ENCODE results near the gene BCORL1. TPM values are rescaled to one million over a fixed set of nuclear protein-coding genes. Genes with fewer than 3 reads are reported as not detected.

The BCORL1 gene
- total RNA-seq, 1 donor from 2014 or later, result 10.3 TPM

DNA sequence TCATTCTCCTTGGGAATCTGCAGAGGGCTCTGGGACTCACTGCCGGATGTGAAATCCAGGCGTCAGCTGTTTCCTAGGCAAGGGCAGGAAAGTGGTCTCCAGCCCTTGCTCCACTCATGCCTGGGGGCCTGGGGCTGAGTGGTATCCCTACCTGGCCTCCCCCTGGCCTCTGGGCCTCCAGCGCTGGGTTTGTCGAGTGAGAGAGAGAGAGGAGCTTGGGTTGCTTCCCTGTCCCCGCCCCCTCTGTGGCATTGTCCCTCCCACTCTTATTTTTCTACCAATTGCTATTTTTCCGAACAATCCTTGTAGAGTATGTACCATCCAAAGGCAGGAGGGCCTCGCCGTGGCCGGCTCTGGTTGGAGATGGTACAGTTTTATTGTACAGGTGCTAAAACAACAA is 74.8 kb downstream of the BCORL1 start:
- Histone ChIP-seq H3K4me3 (no peak overlapping the region), H3K27ac (no peak overlapping the region), H3K36me3 (peaks cover 9 to 10% of the 10 kb centered on the region in 2 donors), H3K9me3 (no peaks in the 10 kb centered on the region), H3K4me1 (peaks cover 0 to 7% of the 10 kb centered on the region in 2 donors), H3K27me3 (no peaks in the 10 kb centered on the region)
- TF ChIP-seq, protein P1, sequence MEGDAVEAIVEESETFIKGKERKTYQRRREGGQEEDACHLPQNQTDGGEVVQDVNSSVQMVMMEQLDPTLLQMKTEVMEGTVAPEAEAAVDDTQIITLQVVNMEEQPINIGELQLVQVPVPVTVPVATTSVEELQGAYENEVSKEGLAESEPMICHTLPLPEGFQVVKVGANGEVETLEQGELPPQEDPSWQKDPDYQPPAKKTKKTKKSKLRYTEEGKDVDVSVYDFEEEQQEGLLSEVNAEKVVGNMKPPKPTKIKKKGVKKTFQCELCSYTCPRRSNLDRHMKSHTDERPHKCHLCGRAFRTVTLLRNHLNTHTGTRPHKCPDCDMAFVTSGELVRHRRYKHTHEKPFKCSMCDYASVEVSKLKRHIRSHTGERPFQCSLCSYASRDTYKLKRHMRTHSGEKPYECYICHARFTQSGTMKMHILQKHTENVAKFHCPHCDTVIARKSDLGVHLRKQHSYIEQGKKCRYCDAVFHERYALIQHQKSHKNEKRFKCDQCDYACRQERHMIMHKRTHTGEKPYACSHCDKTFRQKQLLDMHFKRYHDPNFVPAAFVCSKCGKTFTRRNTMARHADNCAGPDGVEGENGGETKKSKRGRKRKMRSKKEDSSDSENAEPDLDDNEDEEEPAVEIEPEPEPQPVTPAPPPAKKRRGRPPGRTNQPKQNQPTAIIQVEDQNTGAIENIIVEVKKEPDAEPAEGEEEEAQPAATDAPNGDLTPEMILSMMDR (IDR thresholded peaks at IDR 0.05), result no peak
- intact Hi-C loops (cut with DNase I), result no loop called here
- DNase-seq (ENCODE audit: low spot score in 2 of 2), result no peak

DNA sequence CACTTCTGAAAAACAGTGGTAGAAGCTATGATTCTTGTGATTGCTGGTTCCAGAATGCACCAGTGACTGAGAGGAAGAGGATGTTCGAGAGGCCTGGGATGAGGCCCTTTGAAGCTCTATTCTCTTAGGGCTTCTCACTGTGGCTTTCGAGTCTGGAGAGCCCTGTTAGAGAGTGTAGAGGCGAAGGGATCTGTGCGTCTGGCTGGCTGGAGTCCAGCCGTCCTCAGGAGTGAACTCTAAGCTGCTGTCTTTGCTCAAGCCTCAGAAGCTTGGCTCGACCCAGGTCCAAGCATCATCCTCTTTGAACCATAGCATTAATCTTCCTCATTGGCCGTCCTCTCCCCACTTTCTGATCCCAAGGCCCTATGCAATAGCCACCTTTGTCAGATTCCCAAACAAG is 76.2 kb downstream of the BCORL1 start:
- no peak overlapping the region for H3K27ac ChIP-seq
- no peak for DNase-seq (ENCODE audit: low spot score in 2 of 2)

DNA sequence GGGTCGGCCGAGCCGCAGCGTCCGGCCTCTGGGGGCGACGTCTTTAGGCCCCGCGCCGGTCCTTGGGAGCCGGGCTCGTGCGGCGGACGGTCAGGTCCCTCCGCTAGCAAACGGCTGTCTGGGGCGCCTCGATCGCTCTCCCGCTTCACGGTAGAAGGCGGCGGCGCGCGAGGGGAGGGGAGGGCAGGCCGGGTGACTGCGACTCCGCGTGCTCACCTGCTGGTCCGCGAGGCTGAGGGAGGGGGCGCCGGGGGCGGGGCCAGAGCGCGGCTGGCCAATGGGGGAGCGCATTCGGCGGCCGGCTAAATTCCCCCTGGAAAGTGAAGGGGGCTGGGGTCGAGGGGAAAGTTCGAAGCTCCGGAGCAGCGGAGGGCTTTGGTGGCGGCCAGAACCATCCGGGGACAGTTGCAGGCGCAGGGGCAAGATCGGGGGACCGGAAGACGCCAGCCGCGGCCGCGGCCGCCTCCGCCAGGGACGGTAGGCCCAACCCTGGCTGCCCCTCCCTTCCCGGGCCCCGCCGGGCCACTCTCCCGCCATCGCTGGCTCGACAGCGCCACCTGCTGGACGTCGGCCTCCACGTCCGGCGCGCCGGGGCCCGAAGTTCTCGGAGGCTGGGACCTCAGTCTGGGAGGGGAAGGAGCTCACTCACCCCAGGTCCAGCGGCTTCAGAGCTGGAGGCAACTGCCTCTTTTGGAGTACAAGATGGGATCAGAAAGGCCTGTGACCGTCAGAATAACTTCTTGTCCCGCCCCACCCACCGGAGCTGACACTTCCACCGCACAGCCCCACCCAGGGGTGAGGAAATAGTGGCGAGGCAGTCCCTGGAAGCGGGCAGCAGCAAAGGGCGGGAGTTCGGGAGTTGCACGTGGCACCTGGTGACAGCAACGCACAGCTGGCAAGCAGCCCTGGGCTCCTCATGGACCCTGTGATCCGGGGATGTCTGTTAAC is 78.0 kb downstream of the BCORL1 start:
- Histone ChIP-seq H3K36me3 (no peaks in the 10 kb centered on the region), H3K4me3 (peak overlapping the region; percentile 48 to 65), H3K9me3 (no peaks in the 10 kb centered on the region), H3K27me3 (no peaks in the 10 kb centered on the region), H3K27ac (peak overlapping the region; percentile 68 to 77), H3K4me1 (peaks cover 0 to 2% of the 10 kb centered on the region in 2 donors)
- TF ChIP-seq, protein P1 (IDR thresholded peaks at IDR 0.05), result peak; percentile 84 to 89 (median 88)
- intact Hi-C loops (cut with DNase I), result loop anchor here (1.0 to 5.0 kb wide), 6 partner anchors 78 to 456 kb away; partner anchors contain the start of genes BCORL1, RAB33A and ZDHHC9
- DNase-seq (ENCODE audit: low spot score in 2 of 2), result peak in 1 of 2 donors; percentile 86

More for the DNA sequence above, 76.2 kb downstream of the BCORL1 start:
- no peaks in the 10 kb centered on the region for H3K9me3 ChIP-seq
- no peak overlapping the region for H3K4me3 ChIP-seq
- intact Hi-C loops (cut with DNase I), result no loop called here
- TF ChIP-seq, protein P1 (IDR thresholded peaks at IDR 0.05), result no peak
- peaks cover 0 to 7% of the 10 kb centered on the region in 2 donors for H3K4me1 ChIP-seq
- no peaks in the 10 kb centered on the region for H3K36me3 ChIP-seq
- H3K27me3 ChIP-seq, result no peaks in the 10 kb centered on the region

DNA sequence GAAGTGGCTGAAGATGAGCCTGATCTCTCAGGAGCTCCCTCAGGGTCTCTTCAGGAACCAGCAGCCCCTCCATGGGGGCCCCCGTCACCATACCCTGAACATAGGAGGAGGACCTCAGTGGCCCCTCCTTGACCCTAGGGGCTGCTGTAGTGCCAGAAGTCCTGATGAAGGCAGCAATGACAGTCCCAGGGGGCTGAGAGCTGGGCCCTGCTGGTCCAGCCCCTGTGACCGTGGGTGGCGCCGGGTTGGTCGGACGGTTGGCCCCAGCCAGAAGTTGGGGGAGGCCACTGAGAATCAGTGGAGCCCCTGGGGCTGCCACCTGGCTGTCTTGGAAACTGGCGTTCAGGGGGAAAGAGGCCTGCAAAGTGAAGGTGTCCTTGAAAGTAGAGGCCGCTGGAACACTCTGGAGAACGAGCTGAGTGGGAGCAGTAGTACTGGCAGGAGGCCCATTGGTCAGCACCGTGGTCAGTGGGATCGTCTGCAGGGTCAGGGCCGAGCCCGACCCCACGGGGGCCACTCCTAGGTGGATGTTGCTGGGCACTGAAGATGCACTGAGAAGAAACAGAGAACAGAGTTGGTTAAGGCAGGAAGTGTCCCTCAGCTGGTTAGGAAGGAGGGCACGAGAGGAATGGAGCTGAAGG is 84.7 kb downstream of the BCORL1 start:
- Histone ChIP-seq H3K27me3 (no peaks in the 10 kb centered on the region), H3K4me1 (no peaks in the 10 kb centered on the region), H3K27ac (no peak overlapping the region), H3K4me3 (no peak overlapping the region), H3K9me3 (no peaks in the 10 kb centered on the region), H3K36me3 (peaks cover 11 to 33% of the 10 kb centered on the region in 2 donors)
- intact Hi-C loops (cut with DNase I), result no loop called here
- TF ChIP-seq, protein P1 (IDR thresholded peaks at IDR 0.05), result no peak
- DNase-seq (ENCODE audit: low spot score in 2 of 2), result no peak

DNA sequence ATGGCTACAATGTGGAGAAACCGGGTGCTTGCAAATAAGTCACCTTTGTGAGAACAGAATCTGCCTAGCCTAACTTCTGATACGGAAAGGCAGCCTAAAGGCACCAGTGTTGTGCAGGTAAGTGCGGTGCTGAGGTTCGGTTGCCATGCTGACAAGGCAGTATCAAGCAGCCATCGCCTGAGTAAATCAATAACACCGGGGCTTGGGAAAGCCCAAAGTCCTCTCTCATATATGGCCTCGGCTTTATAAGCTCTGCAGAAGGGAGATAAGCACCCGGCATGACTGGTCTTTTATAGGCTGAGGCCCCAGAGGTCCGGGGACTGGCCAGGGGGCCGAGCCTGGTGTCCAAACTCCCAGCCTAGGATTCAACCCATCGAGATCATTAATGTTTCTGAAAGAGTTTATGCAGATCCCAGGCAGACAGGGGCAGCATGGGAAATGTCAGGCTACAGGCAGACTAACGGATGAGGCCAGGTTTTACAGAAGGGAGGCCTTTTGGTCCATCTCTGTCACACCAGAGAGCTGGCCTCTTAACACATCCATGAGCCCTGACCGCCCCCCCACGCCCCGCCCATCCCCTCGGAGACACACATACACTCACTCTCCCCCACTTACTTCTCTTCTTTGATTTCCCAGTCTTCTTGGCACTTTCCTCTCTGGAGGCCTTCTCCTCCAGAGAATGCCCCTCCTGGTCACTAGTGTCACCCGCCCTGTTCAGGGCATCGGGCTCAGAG is 89.3 kb downstream of the BCORL1 start:
- Histone ChIP-seq H3K4me3 (no peak overlapping the region), H3K27me3 (no peaks in the 10 kb centered on the region), H3K4me1 (no peaks in the 10 kb centered on the region), H3K36me3 (peaks cover 9 to 39% of the 10 kb centered on the region in 2 donors), H3K9me3 (no peaks in the 10 kb centered on the region), H3K27ac (no peak overlapping the region)
- TF ChIP-seq, protein P1 (IDR thresholded peaks at IDR 0.05), result no peak
- intact Hi-C loops (cut with DNase I), result no loop called here
- no peak for DNase-seq (ENCODE audit: low spot score in 2 of 2)

Measured in ascending aorta (tissue), 2 donors.